H1 (cell line): ENCODE data around the gene SNAPC2. TPM values are rescaled to one million over a fixed set of nuclear protein-coding genes. Genes with fewer than 3 reads are reported as not detected.

Source experiments
- CTCF ChIA-PET: fragments of 300-600 bp; sonication (Branson Sonifier 250); formaldehyde crosslinking; loops from one replicate; lab custom pipeline; 2021; ENCODE audit not compliant: partially characterized antibody; lab: Charles Lee
- POLR2A ChIA-PET: fragments of 300-600 bp; sonication (Branson Sonifier 250); formaldehyde crosslinking; loops from one replicate; lab custom pipeline; 2021; ENCODE audit warnings: inconsistent platforms; ENCODE audit not compliant: partially characterized antibody; lab: Charles Lee
- DNase-seq, 2 experiments: peaks; one replicate each; pipeline versions ENCODE4 v3.0.0 to v3.0.0-alpha.2; 2010 to 2022; ENCODE audit warnings: low spot score in 2 of 2, low read depth in 1 of 2, mixed read lengths in 1 of 2
- FAIRE-seq: peaks from 2 replicates; lab custom pipeline; 2011; peaks lifted over from hg19 to GRCh38; lab: Jason Lieb, UNC
- H2AFZ ChIP-seq: 2 replicates; pipeline ENCODE4 v1.8.1; 2012; ENCODE audit warnings: low read length, inconsistent platforms
- H2AK5ac ChIP-seq: 2 replicates; pipeline ENCODE4 v1.6.1; 2013; ENCODE audit warnings: low read depth, low read length
- H2BK120ac ChIP-seq: replicated peaks from 2 replicates; pipeline ENCODE3; 2013; ENCODE audit warnings: low read depth, low read length, inconsistent platforms
- H2BK12ac ChIP-seq: 2 replicates; pipeline ENCODE4 v1.6.1; 2013; ENCODE audit warnings: low read depth, low read length
- H2BK15ac ChIP-seq: 2 replicates; pipeline ENCODE4 v1.6.1; 2013; ENCODE audit warnings: low read length
- H2BK20ac ChIP-seq: 2 replicates; pipeline ENCODE4 v1.6.1; 2013; ENCODE audit warnings: low read length
- H2BK5ac ChIP-seq: 2 replicates; pipeline ENCODE4 v1.6.1; 2013; ENCODE audit warnings: low read depth, low read length
- H3K14ac ChIP-seq: 2 replicates; pipeline ENCODE4 v1.6.1; 2013; ENCODE audit warnings: inconsistent platforms; ENCODE audit not compliant: insufficient read length
- H3K18ac ChIP-seq: 2 replicates; pipeline ENCODE4 v1.6.1; 2013; ENCODE audit warnings: low read length; ENCODE audit errors: extremely low read depth
- H3K23ac ChIP-seq: 2 replicates; pipeline ENCODE4 v1.6.1; 2013; ENCODE audit warnings: inconsistent platforms; ENCODE audit not compliant: insufficient read length
- H3K23me2 ChIP-seq: 2 replicates; pipeline ENCODE4 v1.6.1; 2013; ENCODE audit warnings: low read depth, low read length
- H3K27ac ChIP-seq: 2 replicates; pipeline ENCODE4 v1.6.1; 2011; ENCODE audit warnings: low read depth, low read length, inconsistent platforms
- H3K27me3 ChIP-seq, 4 experiments: replicated peaks in 1 of 4; 1 replicate in 1 of 4; 2 replicates in 3 of 4; pipeline versions ENCODE4 v1.6.1 to v1.8.1; 2011 to 2013; ENCODE audit warnings: low read length in 3 of 4, mild to moderate bottlenecking in 3 of 4, inconsistent platforms in 2 of 4, mixed read lengths in 2 of 4, moderate library complexity in 1 of 4; ENCODE audit not compliant: control insufficient read depth in 3 of 4, insufficient read depth in 3 of 4; ENCODE audit errors: extremely low read depth in 1 of 4
- H3K36me3 ChIP-seq, 4 experiments: 2 replicates each; pipeline versions ENCODE4 v1.6.1 to v1.8.1; 2011 to 2013; ENCODE audit warnings: mild to moderate bottlenecking in 4 of 4, low read length in 3 of 4, moderate library complexity in 2 of 4, control low read depth in 1 of 4, inconsistent platforms in 1 of 4; ENCODE audit not compliant: insufficient read depth in 4 of 4, control insufficient read depth in 2 of 4
- H3K4ac ChIP-seq: replicated peaks from 2 replicates; pipeline ENCODE3; 2013; ENCODE audit warnings: low read length, low read depth, mixed read lengths, inconsistent platforms; ENCODE audit not compliant: insufficient read length
- H3K4me1 ChIP-seq, 4 experiments: replicated peaks in 1 of 4; 1 replicate in 1 of 4; 2 replicates in 3 of 4; pipeline versions ENCODE4 v1.6.1 to v1.8.1; 2011 to 2013; ENCODE audit warnings: low read length in 3 of 4, inconsistent platforms in 2 of 4, mixed read lengths in 1 of 4; ENCODE audit not compliant: insufficient read depth in 4 of 4, control insufficient read depth in 3 of 4
- H3K4me2 ChIP-seq, 2 experiments: 2 replicates each; pipeline versions ENCODE4 v1.6.1 to v1.8.1; 2011 to 2013; ENCODE audit warnings: low read depth in 2 of 2, low read length in 2 of 2, control low read depth in 1 of 2, inconsistent platforms in 1 of 2, mild to moderate bottlenecking in 1 of 2; ENCODE audit not compliant: insufficient read depth in 1 of 2
- H3K4me3 ChIP-seq, 4 experiments: fragments of 200-600, 300-600 bp in 1 of 4; sonication (generic), shearing (Covaris generic), sonication (Bioruptor Twin) in 1 of 4; 2 replicates each; pipeline versions ENCODE4 v1.5.1 to v1.8.1; 2011 to 2016; ENCODE audit warnings: low read length in 4 of 4, low read depth in 3 of 4, control low read depth in 2 of 4, inconsistent platforms in 2 of 4, mild to moderate bottlenecking in 2 of 4, mixed read lengths in 1 of 4, moderate library complexity in 1 of 4; ENCODE audit not compliant: insufficient read depth in 2 of 4; ENCODE audit errors: extremely low read depth in 1 of 4
- H3K56ac ChIP-seq: replicated peaks from 2 replicates; pipeline ENCODE3; 2013; ENCODE audit warnings: low read depth, mild to moderate bottlenecking, mixed read lengths, low read length, inconsistent platforms; ENCODE audit not compliant: insufficient read length
- H3K79me1 ChIP-seq: 2 replicates; pipeline ENCODE4 v1.6.1; 2013; ENCODE audit warnings: low read depth, low read length, control low read depth
- H3K79me2 ChIP-seq, 2 experiments: 2 replicates each; pipeline versions ENCODE4 v1.6.1 to v1.8.1; 2012 to 2013; ENCODE audit warnings: low read length in 2 of 2, mild to moderate bottlenecking in 2 of 2, inconsistent platforms in 1 of 2; ENCODE audit not compliant: insufficient read depth in 2 of 2, control insufficient read depth in 1 of 2
- H3K9ac ChIP-seq, 4 experiments: replicated peaks in 1 of 4; 1 replicate in 1 of 4; 2 replicates in 3 of 4; pipeline versions ENCODE4 v1.6.1 to v1.8.1; 2011 to 2013; ENCODE audit warnings: low read depth in 3 of 4, low read length in 3 of 4, control low read depth in 2 of 4, mild to moderate bottlenecking in 2 of 4, moderate library complexity in 2 of 4, inconsistent platforms in 1 of 4; ENCODE audit errors: extremely low read depth in 1 of 4
- H3K9me3 ChIP-seq, 2 experiments: 2 replicates each; pipeline versions ENCODE4 v1.6.1 to v1.8.1; 2012 to 2013; ENCODE audit warnings: mild to moderate bottlenecking in 2 of 2, moderate library complexity in 2 of 2, control low read depth in 1 of 2, inconsistent platforms in 1 of 2, low read depth in 1 of 2, low read length in 1 of 2, mixed read lengths in 1 of 2; ENCODE audit not compliant: insufficient read depth in 2 of 2
- H4K20me1 ChIP-seq, 2 experiments: replicated peaks in 1 of 2; 2 replicates each; pipeline versions ENCODE3 to v1.8.1; 2011 to 2013; ENCODE audit warnings: inconsistent platforms in 2 of 2, low read length in 2 of 2, mild to moderate bottlenecking in 1 of 2; ENCODE audit not compliant: insufficient read depth in 2 of 2, control insufficient read depth in 1 of 2
- H4K5ac ChIP-seq: 2 replicates; pipeline ENCODE4 v1.6.1; 2013; ENCODE audit warnings: low read length, low read depth, mixed read lengths, inconsistent platforms; ENCODE audit not compliant: insufficient read length
- H4K8ac ChIP-seq: 2 replicates; pipeline ENCODE4 v1.8.0; 2013; ENCODE audit warnings: mild to moderate bottlenecking, moderate library complexity, low read length, inconsistent platforms; ENCODE audit not compliant: insufficient read depth; ENCODE audit errors: extremely low read depth
- H4K91ac ChIP-seq: replicated peaks from 2 replicates; pipeline ENCODE3; 2013; ENCODE audit warnings: low read length, mixed read lengths, inconsistent platforms; ENCODE audit not compliant: insufficient read length
- ATF2 ChIP-seq: IDR thresholded peaks from 2 replicates; pipeline ENCODE4 v1.6.1; 2012; ENCODE audit warnings: low read length, inconsistent platforms
- RAD21 ChIP-seq, 2 experiments: IDR thresholded peaks in 1 of 2; conservative IDR thresholded peaks in 1 of 2; 2 replicates each; pipeline ENCODE4 v1.6.1; 2011; ENCODE audit warnings: low read depth in 2 of 2, low read length in 2 of 2, improper control_type of control experiment in 1 of 2, inconsistent platforms in 1 of 2, mild to moderate bottlenecking in 1 of 2, moderate library complexity in 1 of 2
- RFX5 ChIP-seq: IDR thresholded peaks from 2 replicates; pipeline ENCODE4 v1.6.1; 2011; ENCODE audit warnings: low read depth, low read length, improper control_type of control experiment, borderline replicate concordance
- TAF1 ChIP-seq: IDR thresholded peaks from 2 replicates; pipeline ENCODE4 v1.6.1; 2011; ENCODE audit warnings: mild to moderate bottlenecking, low read depth, low read length
- WGBS, 2 experiments: shearing (Covaris generic) in 1 of 2; methylation state at CpG; one replicate each; pipeline versions ENCODE4 v1.1.6 to v1.1.7; 2013 to 2015; ENCODE audit warnings: low lambda C conversion rate in 2 of 2, mixed read lengths in 2 of 2, inconsistent platforms in 1 of 2, low coverage in 1 of 2, missing lambda C conversion rate in 1 of 2; ENCODE audit not compliant: insufficient replicate concordance in 2 of 2, insufficient coverage in 1 of 2, insufficient read length in 1 of 2; ENCODE audit errors: extremely low coverage in 1 of 2, missing lambda C conversion rate in 1 of 2; 5-methylcytosine and 5-hydroxymethylcytosine counted together
- polyA plus RNA-seq, 7 experiments: library from polyadenylated mRNA; depleted of rRNA in 3 of 7; stranded (reverse) in 5 of 7; unstranded in 2 of 7; fragments of >200 nt in 5 of 7; fragments of 200-250 nt in 2 of 7; gene quantifications; 1 replicate in 5 of 7; 2 replicates in 1 of 7; 4 replicates in 1 of 7; pipeline versions ENCODE4 v1.2.1 to v1.2.3, GENCODE V29; 2011 to 2013; ENCODE audit warnings: missing spikeins in 2 of 7, mixed read lengths in 2 of 7
- total RNA-seq: library from RNA; stranded (reverse); fragmentation: NEBNext Ultra II Directional; extraction: Animal tissue kit (Norgen Biotek cat#: 25700); gene quantifications from 2 replicates; pipeline ENCODE4 v1.2.1, GENCODE V29; 2021

SNAPC2 gene
- total and polyA plus RNA-seq, 2 of the 8 experiments (the other 6 are each of a cell fraction or from before 2014, with no cell fraction given), result 18.2 to 20.3 TPM

DNA sequence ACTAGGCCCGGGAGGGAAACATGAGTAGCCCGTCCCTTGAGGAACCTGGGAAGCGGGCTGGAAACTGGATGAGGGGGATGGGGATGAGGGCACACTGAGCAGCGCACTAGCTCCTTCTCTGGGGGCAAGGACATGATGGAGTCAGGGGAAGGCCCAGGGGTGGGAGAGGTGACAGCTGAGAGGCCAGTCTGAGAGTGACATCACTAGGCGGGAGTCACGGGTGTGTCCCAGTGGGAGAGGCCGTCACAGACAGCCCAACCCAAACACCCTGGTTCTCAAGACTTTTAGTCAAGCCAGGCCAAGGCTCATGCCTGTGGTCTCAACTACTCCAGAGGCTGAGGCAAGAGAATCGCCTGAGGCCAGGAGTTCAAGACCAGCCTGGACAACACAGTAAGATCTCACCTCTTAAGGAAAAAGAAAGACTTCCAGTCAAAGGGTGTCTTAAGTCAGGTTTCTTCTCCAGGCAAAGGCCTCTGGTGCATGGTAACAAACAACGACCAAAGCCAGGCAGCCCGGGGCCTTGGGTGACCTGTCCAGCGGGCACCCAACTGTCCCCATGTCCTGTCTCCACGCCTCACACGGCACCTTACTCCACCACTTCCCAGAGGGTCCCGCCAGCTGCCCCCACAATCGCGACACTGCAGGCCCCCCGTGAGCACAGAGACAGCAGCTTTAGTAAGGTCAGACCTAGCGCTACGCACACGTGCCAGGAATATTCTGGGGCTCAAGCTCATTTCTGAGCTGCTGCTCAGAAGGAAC, 48.8 kb downstream of the SNAPC2 start:
- Histone ChIP-seq H3K18ac (peak overlapping the region; percentile 25), H4K91ac (no peak overlapping the region), H4K8ac (no peak overlapping the region; the same call in 1 of the 2 replicates), H2BK15ac (no peak overlapping the region), H3K14ac (no peak overlapping the region), H4K20me1 (peaks cover 4 to 29% of the 10 kb centered on the region in 2 experiments), H3K36me3 (peaks cover 26 to 53% (median 53%) of the 10 kb centered on the region in 4 experiments), H3K27ac (peak overlapping the region; percentile 49; the same call in 1 of the 2 replicates), H2AK5ac (no peak overlapping the region), H2BK5ac (peak overlapping the region; percentile 28), H3K9ac (peak overlapping the region in 3 of 4 experiments; percentile 4 to 40 (median 10); a peak in 3 of 7 replicates), H3K4me3 (peak overlapping the region in 1 of 4 experiments; percentile 14; a peak in 2 of 8 replicates), H3K79me2 (peaks cover 0 to 3% of the 10 kb centered on the region in 2 experiments; a peak in 1 of 4 replicates), H3K4me2 (peak overlapping the region; percentile 32 to 58; a peak in 2 of 4 replicates), H3K4ac (no peak overlapping the region), H3K4me1 (peaks cover 0 to 10% (median 9%) of the 10 kb centered on the region in 4 experiments; a peak in 6 of 7 replicates), H3K56ac (no peak overlapping the region), H3K23ac (no peak overlapping the region), H3K9me3 (no peaks in the 10 kb centered on the region), H3K79me1 (no peaks in the 10 kb centered on the region; the same call in none of the 2 replicates), H2BK120ac (no peak overlapping the region), H4K5ac (no peak overlapping the region), H2BK12ac (no peak overlapping the region), H3K23me2 (no peaks in the 10 kb centered on the region), H2AFZ (no peak overlapping the region), H2BK20ac (no peak overlapping the region), H3K27me3 (no peaks in the 10 kb centered on the region)
- 0 out of 2 replicates have a peak, but pooled peaks have one; percentile 34 for TF ChIP-seq ATF2
- TF ChIP-seq RFX5, result no peak
- TF ChIP-seq TAF1, result no peak
- TF ChIP-seq RAD21 (IDR thresholded peaks at IDR 0.05 in 1 of 2, conservative IDR thresholded peaks at IDR 0.05 in 1 of 2; ENCODE audit: low read depth in 2 of 2, low read length in 2 of 2), result no peak
- ChIA-PET CTCF (interaction anchor here (0.6 to 4.9 kb wide), 17 partner anchors 14 to 468 kb away, joined by 3 to 36 read pairs (median 4); partner anchors contain the start of gene TIMM44), POLR2A (interaction anchor here (0.8 to 6.2 kb wide), 10 partner anchors 9 to 100 kb away, joined by 3 to 55 read pairs (median 6); partner anchors contain the start of genes CTXN1 and TIMM44)
- DNase-seq (no peak), FAIRE-seq (no peak)
- 92% methylated on average over 20 of the region's 20 CpGs; no CpG with 5 or more reads in 1 of the 2 experiments for WGBS, 2 experiments
